Endothelial cell of umbilical vein (primary cell): Measurements from ENCODE around the gene ESRRB.

ENCODE experiments used
- EZH2 ChIP-seq: IDR thresholded peaks from 2 replicates; pipeline ENCODE4 v1.6.1; 2012; ENCODE audit warnings: borderline replicate concordance, low read depth, mild to moderate bottlenecking, moderate library complexity, low read length, inconsistent platforms; ENCODE audit not compliant: severe bottlenecking
- GATA2 ChIP-seq: IDR thresholded peaks from 2 replicates; pipeline ENCODE4 v1.7.0; 2011; ENCODE audit warnings: low read depth, mild to moderate bottlenecking, moderate library complexity, mixed read lengths, low read length; ENCODE audit not compliant: insufficient read length, insufficient read depth
- POLR2A ChIP-seq: IDR thresholded peaks from 2 replicates; pipeline ENCODE4 v1.6.1; 2012; ENCODE audit warnings: low read depth, mild to moderate bottlenecking, control low read depth, low read length
- POLR2AphosphoS5 ChIP-seq: IDR thresholded peaks from 2 replicates; pipeline ENCODE4 v1.6.1; 2012; ENCODE audit warnings: low read depth, mild to moderate bottlenecking, control low read depth, low read length, moderate library complexity; ENCODE audit not compliant: insufficient read depth
- TF ChIP-seq, protein P1 (sequence below), 2 donors: IDR thresholded peaks; 1 replicate in 1 of 2; 2 replicates in 1 of 2; pipeline ENCODE4 v1.5.1; 2011; ENCODE audit warnings: low read length in 2 of 2, mild to moderate bottlenecking in 2 of 2, moderate library complexity in 2 of 2, control low read depth in 1 of 2, inconsistent platforms in 1 of 2, low read depth in 1 of 2; ENCODE audit not compliant: insufficient read depth in 1 of 2; ENCODE audit errors: extremely low read depth in 1 of 2

DNA sequence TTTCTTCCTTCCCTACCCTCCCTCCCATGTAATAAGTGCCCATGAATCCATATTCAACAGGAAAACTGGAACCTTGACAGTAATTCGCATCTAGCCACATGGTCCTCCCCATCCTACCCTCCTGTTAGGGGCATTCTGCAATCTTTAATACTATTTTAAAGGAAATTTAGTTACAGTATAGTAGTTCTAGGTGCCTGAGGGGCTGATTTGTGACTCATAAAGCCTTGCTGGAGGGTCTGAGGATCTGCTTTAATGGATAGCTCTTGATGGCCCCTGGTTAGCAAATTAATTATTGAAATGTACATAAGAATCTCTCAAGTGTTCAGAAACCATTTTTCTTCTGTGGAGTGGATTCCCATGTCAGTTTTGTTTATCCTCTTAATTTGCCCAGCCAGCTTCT, 54.1 kb downstream of the ESRRB start:
- no peak for TF ChIP-seq POLR2A
- TF ChIP-seq EZH2: no peak
- TF ChIP-seq, protein P1, sequence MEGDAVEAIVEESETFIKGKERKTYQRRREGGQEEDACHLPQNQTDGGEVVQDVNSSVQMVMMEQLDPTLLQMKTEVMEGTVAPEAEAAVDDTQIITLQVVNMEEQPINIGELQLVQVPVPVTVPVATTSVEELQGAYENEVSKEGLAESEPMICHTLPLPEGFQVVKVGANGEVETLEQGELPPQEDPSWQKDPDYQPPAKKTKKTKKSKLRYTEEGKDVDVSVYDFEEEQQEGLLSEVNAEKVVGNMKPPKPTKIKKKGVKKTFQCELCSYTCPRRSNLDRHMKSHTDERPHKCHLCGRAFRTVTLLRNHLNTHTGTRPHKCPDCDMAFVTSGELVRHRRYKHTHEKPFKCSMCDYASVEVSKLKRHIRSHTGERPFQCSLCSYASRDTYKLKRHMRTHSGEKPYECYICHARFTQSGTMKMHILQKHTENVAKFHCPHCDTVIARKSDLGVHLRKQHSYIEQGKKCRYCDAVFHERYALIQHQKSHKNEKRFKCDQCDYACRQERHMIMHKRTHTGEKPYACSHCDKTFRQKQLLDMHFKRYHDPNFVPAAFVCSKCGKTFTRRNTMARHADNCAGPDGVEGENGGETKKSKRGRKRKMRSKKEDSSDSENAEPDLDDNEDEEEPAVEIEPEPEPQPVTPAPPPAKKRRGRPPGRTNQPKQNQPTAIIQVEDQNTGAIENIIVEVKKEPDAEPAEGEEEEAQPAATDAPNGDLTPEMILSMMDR (IDR thresholded peaks at IDR 0.05; ENCODE audit: extremely low read depth in 1 of 2, insufficient read depth in 1 of 2, low read depth in 1 of 2, low read length in 2 of 2): no peak
- TF ChIP-seq POLR2AphosphoS5: no peak
- TF ChIP-seq GATA2: no peak
